ENCODE measurements around the gene NELFE. TPM values are rescaled to one million over a fixed set of nuclear protein-coding genes. Genes with fewer than 3 reads are reported as not detected.

Gene NELFE
- total RNA-seq, 1 experiment from 2014 or later = 91.4 TPM

DNA sequence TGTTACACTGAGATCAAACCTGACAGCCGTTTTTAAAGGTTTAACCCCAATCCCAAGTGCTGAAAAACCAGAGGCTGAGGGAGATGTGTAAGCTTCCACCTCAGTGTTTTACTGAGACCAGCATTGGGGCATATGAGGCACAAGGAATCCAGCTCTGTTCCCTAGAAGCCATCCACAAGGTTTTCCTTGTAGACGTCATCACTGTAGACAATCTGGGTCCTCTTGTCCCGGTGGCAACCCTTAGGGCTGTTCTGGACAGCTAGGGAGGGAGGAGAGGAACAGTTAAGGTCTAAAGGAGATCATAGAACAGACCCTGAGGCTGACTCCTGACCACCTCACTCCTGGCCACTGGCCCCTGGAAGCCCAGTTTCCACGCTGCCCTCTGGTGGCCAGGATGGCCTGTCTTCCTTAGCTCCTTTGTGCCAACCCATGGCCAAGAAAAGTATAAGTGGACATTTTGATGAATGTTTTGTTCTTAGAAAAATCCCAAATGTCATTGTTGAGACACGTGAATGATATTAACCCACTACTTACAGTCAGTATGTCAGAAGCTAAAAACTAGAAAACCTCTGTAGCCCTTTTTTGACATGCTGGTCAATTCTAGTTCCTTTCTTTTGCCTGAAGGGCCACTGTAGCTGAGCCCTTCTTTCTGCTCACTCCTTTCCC lies 6.5 kb downstream of the NELFE start:
- no peak overlapping the region for H3K18ac ChIP-seq (ENCODE audit: insufficient read length, low read depth, low read length)
- H2BK5ac ChIP-seq (ENCODE audit: insufficient read length, low read length) = no peak overlapping the region
- no peaks in the 10 kb centered on the region for H3K9me3 ChIP-seq (ENCODE audit: control insufficient read depth, low read depth, low read length)
- Mint-ChIP-seq H3K27ac (peak overlapping the region in 1 of 3 experiments; percentile 67; a peak in 1 of 7 replicates), H3K36me3 (ENCODE audit: insufficient read depth in 1 of 3, low read depth in 3 of 3) (peaks cover 23 to 66% (median 55%) of the 10 kb centered on the region in 3 experiments; a peak in 6 of 7 replicates), H3K4me1 (no peaks in the 10 kb centered on the region), H3K27me3 (ENCODE audit: low read depth) (peaks cover 17% of the 10 kb centered on the region), H3K9me3 (no peaks in the 10 kb centered on the region), H3K4me3 (no peak overlapping the region)
- no peaks in the 10 kb centered on the region for H3K27me3 ChIP-seq (ENCODE audit: insufficient read depth, low read length)
- H2AFZ ChIP-seq (ENCODE audit: low read length) = no peak overlapping the region
- peak; percentile 51 for DNase-seq
- no peak overlapping the region for H4K91ac ChIP-seq (ENCODE audit: insufficient read length, low read depth, low read length)
- no peak overlapping the region for H4K5ac ChIP-seq (ENCODE audit: insufficient read length, low read depth, low read length)
- H2BK15ac ChIP-seq (ENCODE audit: low read depth, low read length) = no peak overlapping the region
- H3K79me2 ChIP-seq (ENCODE audit: insufficient read depth, low read length) = no peaks in the 10 kb centered on the region
- no peak overlapping the region for H3K14ac ChIP-seq (ENCODE audit: insufficient read depth, low read length)
- H3K79me1 ChIP-seq (ENCODE audit: insufficient read depth, low read depth, low read length, poor library complexity, severe bottlenecking) = no peaks in the 10 kb centered on the region
- H3K4me2 ChIP-seq (ENCODE audit: insufficient read depth, insufficient read length, low read length) = no peak overlapping the region
- no peak overlapping the region for H2BK120ac ChIP-seq (ENCODE audit: low read depth, low read length, poor library complexity, severe bottlenecking)
- no peak overlapping the region for H3K9ac ChIP-seq (ENCODE audit: extremely low read depth, insufficient read length, low read length)
- no peak overlapping the region for H3T11ph ChIP-seq (ENCODE audit: low read length)
- no peak overlapping the region for H3K56ac ChIP-seq (ENCODE audit: insufficient read length, low read depth, low read length)
- H3K4me1 ChIP-seq (ENCODE audit: insufficient read depth, low read length) = no peaks in the 10 kb centered on the region
- no peak overlapping the region for H4K8ac ChIP-seq (replicated peaks; ENCODE audit: insufficient read length, low read depth, low read length)
- no peak overlapping the region for H3K27ac ChIP-seq (ENCODE audit: insufficient read length, low read depth, low read length)
- H2BK12ac ChIP-seq (ENCODE audit: insufficient read length, low read depth, low read length) = no peak overlapping the region
- no peak overlapping the region for H2BK20ac ChIP-seq (ENCODE audit: low read depth, low read length, poor library complexity, severe bottlenecking)
- no peak overlapping the region for H3K4ac ChIP-seq (ENCODE audit: low read depth, low read length)
- H3K23me2 ChIP-seq (ENCODE audit: insufficient read length, low read depth, low read length, poor library complexity, severe bottlenecking) = no peaks in the 10 kb centered on the region
- TF ChIP-seq, protein P1, sequence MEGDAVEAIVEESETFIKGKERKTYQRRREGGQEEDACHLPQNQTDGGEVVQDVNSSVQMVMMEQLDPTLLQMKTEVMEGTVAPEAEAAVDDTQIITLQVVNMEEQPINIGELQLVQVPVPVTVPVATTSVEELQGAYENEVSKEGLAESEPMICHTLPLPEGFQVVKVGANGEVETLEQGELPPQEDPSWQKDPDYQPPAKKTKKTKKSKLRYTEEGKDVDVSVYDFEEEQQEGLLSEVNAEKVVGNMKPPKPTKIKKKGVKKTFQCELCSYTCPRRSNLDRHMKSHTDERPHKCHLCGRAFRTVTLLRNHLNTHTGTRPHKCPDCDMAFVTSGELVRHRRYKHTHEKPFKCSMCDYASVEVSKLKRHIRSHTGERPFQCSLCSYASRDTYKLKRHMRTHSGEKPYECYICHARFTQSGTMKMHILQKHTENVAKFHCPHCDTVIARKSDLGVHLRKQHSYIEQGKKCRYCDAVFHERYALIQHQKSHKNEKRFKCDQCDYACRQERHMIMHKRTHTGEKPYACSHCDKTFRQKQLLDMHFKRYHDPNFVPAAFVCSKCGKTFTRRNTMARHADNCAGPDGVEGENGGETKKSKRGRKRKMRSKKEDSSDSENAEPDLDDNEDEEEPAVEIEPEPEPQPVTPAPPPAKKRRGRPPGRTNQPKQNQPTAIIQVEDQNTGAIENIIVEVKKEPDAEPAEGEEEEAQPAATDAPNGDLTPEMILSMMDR (conservative IDR thresholded peaks at IDR 0.05) = peak; percentile 83
- no peak overlapping the region for H2AK5ac ChIP-seq (ENCODE audit: insufficient read length, low read length)
- H3K23ac ChIP-seq (ENCODE audit: insufficient read length, low read depth, low read length) = no peak overlapping the region
- no CpG with 5 or more reads among the region's 5 CpGs for WGBS (ENCODE audit: extremely low coverage, insufficient read length, low lambda C conversion rate)
- peaks cover 2% of the 10 kb centered on the region for H4K20me1 ChIP-seq (ENCODE audit: control insufficient read depth, insufficient read depth, insufficient read length)

All from H9 (cell line).